AG09309 (cell line): ENCODE measurements around the gene WWTR1.
A peak's percentile ranks its signal among the peaks of the same experiment; 100 is the strongest.

Source experiments
- DNase-seq: peaks from one replicate; pipeline ENCODE4 v3.0.0-alpha.2; 2010; ENCODE audit warnings: low read depth
- H3K4me3 ChIP-seq: 2 replicates; pipeline ENCODE4 v1.5.1; 2011; ENCODE audit warnings: mild to moderate bottlenecking, low read depth, low read length, moderate library complexity; ENCODE audit not compliant: control insufficient read depth
- CTCF ChIP-seq: IDR thresholded peaks from 2 replicates; pipeline ENCODE4 v1.5.1; 2011; ENCODE audit warnings: mild to moderate bottlenecking, low read depth, low read length, inconsistent platforms; ENCODE audit not compliant: insufficient read depth, control insufficient read depth; ENCODE audit errors: missing control alignments

Gene WWTR1

GRCh38 chr3:149486726-149487125 is 171.1 kb downstream of the WWTR1 start:
- no peak for TF ChIP-seq CTCF
- H3K4me3 ChIP-seq: no peak overlapping the region
- DNase-seq: no peak

- no peak for TF ChIP-seq CTCF
- no peak for DNase-seq
- no peak overlapping the region for H3K4me3 ChIP-seq
These were observed 176.3 kb downstream of the WWTR1 start for GRCh38 chr3:149481491-149481890.

DNA sequence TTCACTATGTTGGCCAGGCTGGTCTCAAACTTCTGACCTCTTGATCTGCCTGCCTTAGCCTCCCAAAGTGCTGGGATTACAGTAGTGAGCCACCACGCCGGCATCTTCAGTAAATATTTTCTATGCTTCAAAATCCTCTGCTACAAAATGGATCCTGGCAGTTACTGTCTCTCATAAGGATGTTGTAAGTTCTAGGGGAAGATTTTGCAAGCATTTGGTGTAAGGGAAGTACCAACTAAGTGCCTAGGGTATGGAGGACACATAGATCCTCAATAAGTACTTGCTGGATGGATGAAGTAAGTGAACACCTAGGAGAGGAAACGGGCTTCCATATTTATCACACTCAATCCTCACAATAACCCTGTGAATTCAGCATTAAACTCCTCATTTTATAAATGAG is 176.8 kb downstream of the WWTR1 start:
- no peak overlapping the region for H3K4me3 ChIP-seq
- no peak for TF ChIP-seq CTCF
- DNase-seq: no peak

DNA sequence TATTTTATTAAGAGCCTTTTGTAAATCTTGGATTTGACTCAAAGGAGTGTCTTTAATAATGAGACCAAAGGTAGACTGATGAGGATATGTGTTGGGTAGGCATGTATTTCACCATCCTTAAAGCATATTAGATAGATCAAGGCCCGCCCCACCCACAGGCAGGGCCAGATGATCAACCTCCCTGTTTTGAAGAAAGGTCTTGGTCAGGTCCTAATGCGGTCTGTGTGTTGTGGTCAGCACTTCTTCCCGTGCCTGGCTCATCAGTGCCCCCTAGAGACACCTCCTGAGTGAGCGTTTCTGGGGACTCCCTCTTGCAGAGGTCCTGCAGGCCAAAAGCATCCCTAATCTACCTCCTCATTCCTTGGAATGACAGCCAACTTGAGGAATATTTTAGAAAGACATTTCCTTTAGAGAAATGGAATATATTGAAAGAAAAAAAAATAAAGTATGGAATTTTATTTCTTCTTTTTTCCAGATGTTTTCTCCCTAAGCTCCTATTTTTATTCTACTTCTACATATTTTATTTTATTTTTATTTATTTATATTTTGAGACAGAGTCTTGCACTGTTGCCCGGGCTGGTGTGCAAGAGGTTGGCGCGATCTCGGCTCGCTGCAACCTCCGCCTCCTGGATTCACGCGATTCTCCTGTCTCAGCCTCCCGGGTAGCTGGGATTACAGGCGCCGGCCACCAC is 177.4 kb downstream of the WWTR1 start:
- TF ChIP-seq CTCF: peak; percentile 96
- peak; percentile 47 for DNase-seq
- H3K4me3 ChIP-seq: no peak overlapping the region

DNA sequence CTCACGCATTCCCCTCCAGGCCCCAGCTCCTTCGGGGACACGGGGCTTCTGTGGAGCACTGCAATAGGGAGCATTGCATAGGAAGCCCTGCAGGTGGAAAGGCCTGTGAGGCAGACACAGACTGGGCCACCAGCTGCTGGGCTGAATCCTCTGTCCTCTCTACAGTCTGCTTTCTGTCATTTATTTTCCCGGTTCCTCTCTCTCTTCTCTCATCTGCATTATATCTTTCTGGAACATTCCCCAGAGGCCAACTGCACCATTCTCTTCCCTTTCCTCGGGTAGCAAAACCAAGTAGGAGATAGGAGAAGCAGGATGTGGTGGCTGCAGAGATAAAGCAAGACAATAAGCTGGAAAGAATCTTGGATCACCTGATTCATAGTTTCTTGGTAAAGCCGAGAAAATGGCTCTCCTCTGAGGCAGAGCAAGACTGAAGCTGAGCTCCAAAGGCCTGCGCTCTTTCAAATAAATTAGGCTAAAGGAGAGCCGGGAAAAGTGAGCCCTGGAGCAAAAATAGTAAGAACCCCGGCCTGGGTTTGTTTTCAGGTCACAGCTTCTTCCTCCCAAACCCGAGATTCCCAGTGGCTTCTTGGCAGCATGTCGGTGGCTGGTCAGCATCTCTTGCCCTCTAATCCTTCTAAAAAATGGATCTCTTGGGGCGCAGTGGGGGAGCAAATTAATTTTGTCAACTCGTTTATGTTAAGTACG is 178.1 kb downstream of the WWTR1 start:
- DNase-seq: no peak
- no peak overlapping the region for H3K4me3 ChIP-seq

GRCh38 chr3:149476225-149476624 is 181.6 kb downstream of the WWTR1 start:
- no peak for DNase-seq
- H3K4me3 ChIP-seq: no peak overlapping the region
- no peak for TF ChIP-seq CTCF

More for the DNA sequence above, 178.1 kb downstream of the WWTR1 start:
- no peak for TF ChIP-seq CTCF
